Breast epithelium (tissue), 3 donors: ENCODE measurements around the gene METTL24.

Experiments used
- CTCF ChIP-seq, 3 donors: fragments of 450-650 bp; IDR thresholded peaks; one replicate each; pipeline ENCODE4 v1.5.1; 2016 to 2017; ENCODE audit warnings: antibody characterized with exemption in 3 of 3, mild to moderate bottlenecking in 3 of 3, moderate library complexity in 3 of 3
- POLR2A ChIP-seq: fragments of 450-650 bp; IDR thresholded peaks from one replicate; pipeline ENCODE4 v1.6.1; 2016; ENCODE audit warnings: antibody characterized with exemption, mild to moderate bottlenecking, moderate library complexity

DNA sequence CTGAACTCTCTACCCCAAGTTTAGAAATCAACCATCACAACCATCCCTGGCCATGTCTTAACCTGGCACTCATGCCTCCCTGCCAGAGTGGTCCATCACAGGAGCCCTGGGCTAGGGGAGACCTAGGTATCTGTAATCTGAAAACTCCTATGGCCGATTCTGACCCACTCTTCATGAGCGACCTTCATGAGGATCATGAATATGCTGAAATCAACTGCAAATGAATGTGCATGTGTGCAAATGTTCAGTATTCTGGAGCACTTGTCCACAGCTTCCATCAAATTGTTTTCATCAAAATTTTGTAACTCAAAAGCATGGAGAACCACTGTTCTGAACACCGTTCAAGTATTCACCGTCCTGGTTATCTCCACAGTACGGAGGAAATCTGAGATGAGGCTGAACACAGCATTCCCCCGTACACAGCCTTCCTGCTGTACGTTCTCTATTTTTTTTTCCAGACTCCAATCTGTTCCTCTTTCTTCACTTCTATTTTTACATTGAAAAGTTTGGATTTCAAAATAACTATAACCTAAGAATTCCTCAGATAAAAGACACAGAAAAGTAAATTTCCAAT is 17.7 kb downstream of the METTL24 start:
- TF ChIP-seq CTCF (IDR thresholded peaks at IDR 0.05) (no peak), POLR2A (no peak)
